SU-DHL-6 (cell line): ENCODE data around the gene SEMA4D.

Experiments
- H2AFZ ChIP-seq: fragments of 200-600 bp; sonication (generic); 2 replicates; pipeline ENCODE4 v1.6.1; 2014; ENCODE audit warnings: low read depth, mild to moderate bottlenecking, moderate library complexity, mixed read lengths, antibody characterized with exemption, low read length; ENCODE audit not compliant: severe bottlenecking
- H3F3A ChIP-seq: fragments of 200-600 bp; shearing (Covaris generic); 2 replicates; pipeline ENCODE4 v1.6.0; 2016; ENCODE audit warnings: antibody characterized with exemption, mild to moderate bottlenecking; ENCODE audit not compliant: insufficient read depth
- H3K27ac ChIP-seq: fragments of 200-600 bp; sonication (generic); 2 replicates; pipeline ENCODE4 v1.5.1; 2016; ENCODE audit warnings: low read depth, mild to moderate bottlenecking, low read length, moderate library complexity, mixed read lengths
- H3K27me3 ChIP-seq: fragments of 200-600 bp; sonication (generic), shearing (Covaris generic); 2 replicates; pipeline ENCODE4 v1.6.0; 2014; ENCODE audit warnings: mild to moderate bottlenecking, low read length
- H3K36me3 ChIP-seq: fragments of 200-600 bp; sonication (generic); 2 replicates; pipeline ENCODE4 v1.6.1; 2014; ENCODE audit warnings: mild to moderate bottlenecking, low read length, mixed read lengths
- H3K4me2 ChIP-seq: fragments of 300-600, 200-600 bp; shearing (Covaris generic), sonication (generic); 2 replicates; pipeline ENCODE4 v1.6.0; 2014; ENCODE audit warnings: low read length, low read depth, mild to moderate bottlenecking; ENCODE audit not compliant: poor library complexity, severe bottlenecking
- H3K4me3 ChIP-seq: fragments of 200-600 bp; sonication (generic); 2 replicates; pipeline ENCODE4 v1.5.1; 2014; ENCODE audit warnings: antibody characterized with exemption, low read length, mild to moderate bottlenecking, mixed read lengths; ENCODE audit not compliant: insufficient read depth, poor library complexity, severe bottlenecking
- H3K79me2 ChIP-seq: fragments of 200-600 bp; sonication (generic); 2 replicates; pipeline ENCODE4 v1.6.1; 2014; ENCODE audit warnings: mild to moderate bottlenecking, low read length, moderate library complexity; ENCODE audit not compliant: insufficient read depth
- H3K9ac ChIP-seq: fragments of 200-600 bp; sonication (generic); 2 replicates; pipeline ENCODE4 v1.7.0; 2014; ENCODE audit warnings: mild to moderate bottlenecking, low read length
- H3K9me2 ChIP-seq: fragments of 200-600 bp; sonication (generic); replicated peaks from 2 replicates; pipeline ENCODE4 v1.6.1; 2014; ENCODE audit warnings: low read length; ENCODE audit not compliant: insufficient read depth
- H3K9me3 ChIP-seq: fragments of 200-600 bp; sonication (generic); 2 replicates; pipeline ENCODE4 v1.6.1; 2014; ENCODE audit warnings: low read length, mixed read lengths; ENCODE audit not compliant: insufficient read depth
- H4K20me1 ChIP-seq: fragments of 200-600 bp; sonication (generic); 2 replicates; pipeline ENCODE4 v1.6.1; 2014; ENCODE audit warnings: low read depth, mild to moderate bottlenecking, antibody characterized with exemption, low read length, moderate library complexity, mixed read lengths
- EZH2phosphoT487 ChIP-seq: fragments of 200-600 bp; sonication (generic), shearing (Covaris generic); conservative IDR thresholded peaks from 2 replicates; pipeline ENCODE4 v1.6.1; 2018; ENCODE audit warnings: mild to moderate bottlenecking, antibody characterized with exemption, low read length, moderate library complexity, mixed read lengths
- TF ChIP-seq, protein P1 (sequence below): fragments of 200-600 bp; sonication (generic); IDR thresholded peaks from one replicate; pipeline ENCODE4 v1.5.1; 2017; ENCODE audit warnings: antibody characterized with exemption, mild to moderate bottlenecking, low read length, moderate library complexity; ENCODE audit not compliant: insufficient read depth, poor library complexity, severe bottlenecking

SEMA4D gene

GRCh38 chr9:89379508-89380115 lies 118.3 kb downstream of the SEMA4D start:
- H3K9ac ChIP-seq = no peak overlapping the region

DNA sequence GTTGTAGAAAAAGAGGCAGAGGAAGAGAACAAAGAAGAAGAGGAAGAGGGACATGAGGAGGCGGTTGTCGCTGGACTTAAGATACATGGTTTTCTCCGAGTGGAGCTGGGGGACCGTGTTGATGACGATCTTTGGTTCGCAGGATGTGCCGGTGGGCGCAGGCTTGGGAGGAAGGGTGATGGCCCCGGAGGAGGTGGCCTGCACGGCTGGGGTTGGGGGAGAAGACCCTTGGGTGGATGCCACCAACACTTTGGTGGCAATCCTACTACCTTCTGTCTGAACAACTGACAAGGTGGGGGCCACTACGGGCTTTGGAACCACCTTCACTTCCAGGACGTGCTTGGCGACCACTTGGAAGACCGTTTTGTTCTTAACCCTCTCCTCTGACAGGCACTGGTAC lies 118.9 kb downstream of the SEMA4D start:
- TF ChIP-seq EZH2phosphoT487 = no peak
- TF ChIP-seq, protein P1, sequence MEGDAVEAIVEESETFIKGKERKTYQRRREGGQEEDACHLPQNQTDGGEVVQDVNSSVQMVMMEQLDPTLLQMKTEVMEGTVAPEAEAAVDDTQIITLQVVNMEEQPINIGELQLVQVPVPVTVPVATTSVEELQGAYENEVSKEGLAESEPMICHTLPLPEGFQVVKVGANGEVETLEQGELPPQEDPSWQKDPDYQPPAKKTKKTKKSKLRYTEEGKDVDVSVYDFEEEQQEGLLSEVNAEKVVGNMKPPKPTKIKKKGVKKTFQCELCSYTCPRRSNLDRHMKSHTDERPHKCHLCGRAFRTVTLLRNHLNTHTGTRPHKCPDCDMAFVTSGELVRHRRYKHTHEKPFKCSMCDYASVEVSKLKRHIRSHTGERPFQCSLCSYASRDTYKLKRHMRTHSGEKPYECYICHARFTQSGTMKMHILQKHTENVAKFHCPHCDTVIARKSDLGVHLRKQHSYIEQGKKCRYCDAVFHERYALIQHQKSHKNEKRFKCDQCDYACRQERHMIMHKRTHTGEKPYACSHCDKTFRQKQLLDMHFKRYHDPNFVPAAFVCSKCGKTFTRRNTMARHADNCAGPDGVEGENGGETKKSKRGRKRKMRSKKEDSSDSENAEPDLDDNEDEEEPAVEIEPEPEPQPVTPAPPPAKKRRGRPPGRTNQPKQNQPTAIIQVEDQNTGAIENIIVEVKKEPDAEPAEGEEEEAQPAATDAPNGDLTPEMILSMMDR = no peak
- H3K9me2 ChIP-seq = no peaks in the 10 kb centered on the region
- no peaks in the 10 kb centered on the region for H3K9me3 ChIP-seq
- no peaks in the 10 kb centered on the region for H3K36me3 ChIP-seq
- H3K27me3 ChIP-seq = no peaks in the 10 kb centered on the region
- no peaks in the 10 kb centered on the region for H3F3A ChIP-seq
- no peak overlapping the region for H2AFZ ChIP-seq
- no peak overlapping the region for H3K27ac ChIP-seq
- no peaks in the 10 kb centered on the region for H3K79me2 ChIP-seq
- H3K4me2 ChIP-seq = no peak overlapping the region
- no peak overlapping the region for H3K9ac ChIP-seq
- H3K4me3 ChIP-seq = no peak overlapping the region
- H4K20me1 ChIP-seq = no peaks in the 10 kb centered on the region

More at GRCh38 chr9:89379508-89380115, 118.3 kb downstream of the SEMA4D start:
- no peaks in the 10 kb centered on the region for H3K79me2 ChIP-seq
- H2AFZ ChIP-seq = no peak overlapping the region
- no peaks in the 10 kb centered on the region for H3K27me3 ChIP-seq
- H3K4me3 ChIP-seq = no peak overlapping the region
- H3K36me3 ChIP-seq = no peaks in the 10 kb centered on the region
- TF ChIP-seq EZH2phosphoT487 = no peak
- TF ChIP-seq, protein P1 = no peak
- no peaks in the 10 kb centered on the region for H3K9me2 ChIP-seq
- no peak overlapping the region for H3K4me2 ChIP-seq
- no peaks in the 10 kb centered on the region for H3K9me3 ChIP-seq
- H3F3A ChIP-seq = no peaks in the 10 kb centered on the region
- no peaks in the 10 kb centered on the region for H4K20me1 ChIP-seq
- H3K27ac ChIP-seq = no peak overlapping the region

DNA sequence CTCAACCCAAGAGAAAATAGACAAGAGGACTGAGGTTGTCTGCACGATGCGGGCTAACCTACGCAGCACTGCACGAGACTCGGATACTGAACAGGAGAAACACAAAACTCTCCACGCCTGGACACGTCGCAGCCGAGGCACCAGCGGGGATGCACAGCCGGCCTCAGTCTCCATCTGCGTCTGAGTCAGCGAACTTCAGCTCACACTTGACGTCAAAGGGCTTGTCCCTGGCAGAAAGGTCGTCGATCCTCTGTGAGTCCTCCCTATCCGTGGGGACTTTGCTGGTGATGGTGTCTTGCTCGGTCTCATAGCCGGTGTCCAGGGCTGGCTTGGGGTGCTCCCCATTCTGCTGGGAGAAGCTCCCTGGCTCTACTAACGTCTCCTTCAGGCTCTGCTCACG lies 119.4 kb downstream of the SEMA4D start:
- H3K9ac ChIP-seq = no peak overlapping the region
- H3K27me3 ChIP-seq = no peaks in the 10 kb centered on the region
- H3K4me2 ChIP-seq = no peak overlapping the region
- H2AFZ ChIP-seq = no peak overlapping the region
- H3K9me2 ChIP-seq = no peaks in the 10 kb centered on the region
- H3F3A ChIP-seq = no peaks in the 10 kb centered on the region
- H3K27ac ChIP-seq = no peak overlapping the region
- H3K79me2 ChIP-seq = no peaks in the 10 kb centered on the region
- H3K36me3 ChIP-seq = no peaks in the 10 kb centered on the region
- H3K9me3 ChIP-seq = no peaks in the 10 kb centered on the region
- no peak for TF ChIP-seq EZH2phosphoT487
- TF ChIP-seq, protein P1 = no peak
- H4K20me1 ChIP-seq = no peaks in the 10 kb centered on the region
- H3K4me3 ChIP-seq = no peak overlapping the region
